GM12872 (cell line): ENCODE results near the gene SLC37A1.

Experiments
- CTCF ChIP-seq: IDR thresholded peaks from 3 replicates; pipeline ENCODE4 v1.5.1; 2011; ENCODE audit warnings: low read depth, mild to moderate bottlenecking, low read length, moderate library complexity; ENCODE audit not compliant: insufficient read depth

Gene SLC37A1

GRCh38 chr21:42547001-42547905, 33.6 kb downstream of the SLC37A1 start:
- TF ChIP-seq CTCF, result no peak

GRCh38 chr21:42547906-42548365, 34.3 kb downstream of the SLC37A1 start:
- no peak for TF ChIP-seq CTCF

GRCh38 chr21:42548687-42549406, 35.2 kb downstream of the SLC37A1 start:
- no peak for TF ChIP-seq CTCF

- no peak for TF ChIP-seq CTCF
Measured at GRCh38 chr21:42550817-42551216, 37.2 kb downstream of the SLC37A1 start.

- TF ChIP-seq CTCF, result no peak
Measured at GRCh38 chr21:42552407-42553336, 39.0 kb downstream of the SLC37A1 start.

- TF ChIP-seq CTCF, result no peak
Measured at GRCh38 chr21:42553435-42553834, 39.8 kb downstream of the SLC37A1 start.
